Erythroblast (primary cell): ENCODE results near the gene CLDN14.

Experiments
- DNase-seq, 2 experiments: peaks; one replicate each; lab custom pipeline; 2025; lab: John Stamatoyannopoulos, UW
- GATA1 ChIP-seq: IDR thresholded peaks from 2 replicates; pipeline ENCODE4 v1.6.1; 2011; ENCODE audit warnings: low read depth, mild to moderate bottlenecking, control low read depth, low read length, moderate library complexity
- POLR2A ChIP-seq: IDR thresholded peaks from 2 replicates; pipeline ENCODE4 v1.6.1; 2011; ENCODE audit warnings: mild to moderate bottlenecking, low read length

The CLDN14 gene, protein sequence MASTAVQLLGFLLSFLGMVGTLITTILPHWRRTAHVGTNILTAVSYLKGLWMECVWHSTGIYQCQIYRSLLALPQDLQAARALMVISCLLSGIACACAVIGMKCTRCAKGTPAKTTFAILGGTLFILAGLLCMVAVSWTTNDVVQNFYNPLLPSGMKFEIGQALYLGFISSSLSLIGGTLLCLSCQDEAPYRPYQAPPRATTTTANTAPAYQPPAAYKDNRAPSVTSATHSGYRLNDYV

DNA sequence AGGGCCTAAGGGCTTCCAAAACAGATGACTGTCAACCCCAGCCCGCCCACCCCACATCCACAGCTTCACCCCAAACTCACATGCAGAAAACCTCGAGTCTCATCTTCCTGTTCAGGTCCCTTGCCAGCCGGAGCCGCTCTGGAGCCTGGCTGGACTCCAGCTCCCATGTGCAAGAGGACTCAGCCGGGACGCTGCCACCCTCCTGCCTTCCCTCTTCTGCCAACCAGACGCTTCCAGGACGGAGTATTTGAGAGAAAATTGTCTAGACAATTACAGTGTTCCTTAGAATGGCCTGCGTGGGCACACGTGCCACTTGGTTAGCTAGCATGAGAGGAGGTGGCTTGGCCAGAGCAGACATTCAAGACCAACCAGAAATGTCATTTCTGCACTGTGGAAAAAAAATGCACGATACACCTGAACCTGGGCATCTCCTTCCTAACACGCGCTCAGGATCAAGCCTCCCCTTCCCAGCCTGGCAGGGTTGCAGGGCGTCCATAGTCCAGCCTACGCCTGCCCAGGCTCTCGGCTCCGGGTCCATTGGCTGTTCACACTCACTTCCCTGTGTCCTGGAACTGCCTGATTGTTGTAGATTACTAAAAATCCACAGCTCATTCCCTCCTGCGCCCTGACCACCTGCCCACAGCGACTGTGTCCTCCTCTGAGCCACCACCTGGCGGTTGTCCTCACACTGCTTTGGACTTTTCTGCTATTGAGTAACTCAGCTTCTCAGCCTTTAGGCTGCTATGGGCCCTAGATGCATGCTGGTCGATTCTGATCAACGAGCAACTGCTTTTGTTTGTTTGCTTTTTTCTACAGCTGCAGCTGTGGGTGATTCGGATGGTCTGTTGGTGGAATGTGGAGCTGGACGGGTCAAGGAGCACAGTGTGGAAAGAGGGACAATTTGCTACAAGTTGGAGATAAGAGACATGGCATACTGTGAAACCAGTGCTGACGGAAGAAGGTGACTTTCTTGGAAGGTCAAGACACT, at the start of gene CLDN14:
TSS of gene CLDN14 (minus strand) at position 708 of the 988 bp plus-strand sequence. CDS start 18,427 bp downstream, outside the sequence.
- no peak for DNase-seq
- TF ChIP-seq GATA1 (no peak), POLR2A (no peak)

GRCh38 chr21:36528716-36529115, 48.8 kb upstream of the CLDN14 start:
- TF ChIP-seq GATA1, result no peak
- no peak for TF ChIP-seq POLR2A
- DNase-seq, result no peak

- TF ChIP-seq POLR2A, result no peak
- no peak for TF ChIP-seq GATA1
Observed at GRCh38 chr21:36527317-36527716, 47.4 kb upstream of the CLDN14 start.

DNA sequence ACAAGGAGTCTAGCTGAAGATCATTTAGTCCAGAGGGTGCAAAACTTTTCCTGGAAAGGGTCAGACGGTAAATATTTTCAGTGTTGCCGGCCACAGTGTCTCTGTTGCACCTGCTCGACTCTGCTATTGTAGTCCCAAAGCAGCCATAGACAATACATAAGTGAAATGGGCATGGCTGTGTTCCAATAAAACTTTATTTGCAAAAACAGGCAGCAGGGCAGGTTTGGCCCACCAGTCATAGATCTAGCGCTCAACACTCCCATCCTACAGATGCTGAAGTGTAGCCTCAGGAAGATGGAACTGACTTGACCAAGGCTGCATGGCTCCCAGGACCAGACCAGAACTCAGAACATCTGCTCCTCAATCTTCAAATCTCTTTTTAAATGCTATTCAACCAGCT, 46.2 kb upstream of the CLDN14 start:
- DNase-seq, result no peak
- TF ChIP-seq GATA1, result no peak
- no peak for TF ChIP-seq POLR2A

More at GRCh38 chr21:36527317-36527716, 47.4 kb upstream of the CLDN14 start:
- DNase-seq, result no peak

DNA sequence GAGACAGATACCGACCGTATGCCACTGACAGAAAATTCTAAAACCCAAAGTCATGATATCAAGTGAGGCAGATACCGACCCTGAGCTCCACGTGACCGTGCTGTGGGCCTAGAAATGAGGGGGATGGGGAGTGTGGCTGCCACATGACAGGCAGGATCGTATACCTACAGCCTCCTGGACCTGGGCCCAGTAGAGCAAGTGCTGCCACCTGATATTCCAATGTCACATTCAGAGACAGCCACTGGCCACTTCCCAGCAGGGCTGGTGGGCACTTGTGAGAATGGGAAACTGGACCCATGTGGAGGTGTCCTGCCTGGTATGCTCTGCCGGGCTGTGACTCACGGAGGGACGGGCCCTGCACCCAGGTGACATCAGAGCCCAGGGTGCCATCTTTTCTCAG, 44.6 kb upstream of the CLDN14 start:
- TF ChIP-seq POLR2A, result no peak
- TF ChIP-seq GATA1, result no peak
- DNase-seq, result no peak

DNA sequence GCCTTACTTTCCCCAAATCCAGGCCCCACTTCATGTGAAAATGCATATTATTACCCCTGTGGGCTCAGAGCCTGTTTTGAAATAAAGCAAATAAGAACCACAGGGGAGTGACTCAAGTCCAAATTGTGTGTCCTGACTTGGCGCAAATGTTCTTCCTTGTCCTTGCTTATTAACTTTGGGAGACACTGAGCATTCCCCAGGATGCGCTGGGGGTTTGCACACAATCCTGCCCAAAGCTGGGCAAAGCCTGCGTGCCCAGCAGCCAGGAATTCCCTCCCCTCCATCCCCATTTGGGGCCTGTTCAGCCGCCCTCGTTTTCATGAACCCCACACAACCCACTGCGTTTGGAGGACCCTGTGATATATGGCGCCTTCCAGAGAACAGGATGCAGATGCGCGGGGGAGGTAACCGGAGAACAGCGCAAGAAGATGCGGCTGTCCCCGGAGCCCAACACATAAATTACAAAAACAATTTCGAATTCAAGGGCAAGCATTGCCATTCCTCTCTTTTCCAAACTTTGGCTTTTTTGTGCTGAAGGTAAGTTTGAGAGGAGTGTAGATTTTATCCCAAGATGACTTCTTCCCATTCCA, 42.4 kb upstream of the CLDN14 start:
- DNase-seq, result no peak
- no peak for TF ChIP-seq POLR2A

GRCh38 chr21:36518883-36519492, 39.1 kb upstream of the CLDN14 start:
- no peak for DNase-seq
- TF ChIP-seq POLR2A (no peak), GATA1 (no peak)

GRCh38 chr21:36517366-36518075, 37.6 kb upstream of the CLDN14 start:
- no peak for TF ChIP-seq POLR2A
- TF ChIP-seq GATA1, result no peak
- no peak for DNase-seq

GRCh38 chr21:36516281-36516680, 36.4 kb upstream of the CLDN14 start:
- DNase-seq, result no peak
- TF ChIP-seq POLR2A (no peak), GATA1 (no peak)

DNA sequence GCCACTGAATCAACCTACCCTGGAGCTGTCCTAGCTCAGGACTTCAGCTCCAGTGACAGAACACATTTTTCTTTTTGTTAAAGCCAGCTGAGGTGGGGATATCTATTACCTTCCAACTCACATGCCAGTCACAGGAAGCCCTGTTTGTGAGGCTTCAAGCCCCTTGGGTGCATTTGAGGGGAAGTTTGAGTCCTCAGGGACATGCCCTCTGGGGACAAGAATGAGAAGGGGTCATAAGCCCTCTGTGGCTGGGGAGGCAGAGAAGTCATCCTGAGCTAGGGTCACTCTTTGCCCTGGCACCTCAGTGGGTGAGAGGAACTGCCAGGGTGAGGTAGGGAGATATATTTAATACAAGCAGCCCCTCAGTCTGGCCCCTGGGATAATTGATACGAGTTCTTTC, 33.5 kb upstream of the CLDN14 start:
- TF ChIP-seq POLR2A (no peak), GATA1 (no peak)
- DNase-seq, result no peak

- no peak for DNase-seq
- TF ChIP-seq GATA1, result no peak
- no peak for TF ChIP-seq POLR2A
Observed at GRCh38 chr21:36512971-36513370, 33.0 kb upstream of the CLDN14 start.

GRCh38 chr21:36511484-36512220, 31.7 kb upstream of the CLDN14 start:
- no peak for TF ChIP-seq POLR2A
- TF ChIP-seq GATA1, result no peak
- no peak for DNase-seq
